ENCODE measurements around the gene SATB2. TPM values are rescaled to one million over a fixed set of nuclear protein-coding genes. Genes with fewer than 3 reads are reported as not detected.

The SATB2 gene
- polyA plus RNA-seq, 1 of the 3 experiments (the other 2 are of a cell fraction): 0.13 TPM

- no peak for TF ChIP-seq PBX3 (IDR thresholded peaks at IDR 0.05)
- TF ChIP-seq RFX5 (IDR thresholded peaks at IDR 0.05; ENCODE audit: low read length): no peak
- no peak for TF ChIP-seq TAF1 (IDR thresholded peaks at IDR 0.05; ENCODE audit: borderline replicate concordance, low read depth, low read length)
Observed at GRCh38 chr2:199329031-199329430, 128.7 kb downstream of the SATB2 start (continued).

- ChIA-PET POLR2A (no interaction called here), CTCF (no interaction called here)
- H3K27ac ChIP-seq (ENCODE audit: low read depth in 2 of 2, low read length in 1 of 2): no peak overlapping the region
Observed at GRCh38 chr2:199325881-199326280, 131.9 kb downstream of the SATB2 start.

GRCh38 chr2:199322151-199322550 is 135.6 kb downstream of the SATB2 start:
- TF ChIP-seq CTCF (IDR thresholded peaks at IDR 0.05) (no peak), EZH2phosphoT487 (IDR thresholded peaks at IDR 0.05; ENCODE audit: borderline replicate concordance, low read depth) (no peak), TCF12 (IDR thresholded peaks at IDR 0.05) (no peak)
- H3K4me2 ChIP-seq: no peak overlapping the region
- no peak for DNase-seq
- no peaks in the 10 kb centered on the region for H4K20me1 ChIP-seq (ENCODE audit: insufficient read depth)
- no peaks in the 10 kb centered on the region for H3K79me2 ChIP-seq (ENCODE audit: insufficient read depth)
- H3K9me2 ChIP-seq: no peaks in the 10 kb centered on the region
- no peak overlapping the region for H3K27ac ChIP-seq (ENCODE audit: low read depth in 2 of 2, low read length in 1 of 2)
- 7% methylated on average over 1 of the region's 1 CpG for WGBS (ENCODE audit: low lambda C conversion rate)
- POLR2A ChIA-PET: no interaction called here
- H3F3A ChIP-seq (replicated peaks; ENCODE audit: insufficient read depth): no peaks in the 10 kb centered on the region
- H3K9ac ChIP-seq: no peak overlapping the region
- H3K4me3 ChIP-seq (ENCODE audit: low read depth in 2 of 2, low read length in 1 of 2): no peak overlapping the region
- H3K36me3 ChIP-seq (replicated peaks in 1 of 2; ENCODE audit: control insufficient read depth in 1 of 2, insufficient read depth in 2 of 2, low read length in 1 of 2): no peaks in the 10 kb centered on the region
- no peaks in the 10 kb centered on the region for H3K4me1 ChIP-seq (ENCODE audit: control insufficient read depth in 1 of 2, insufficient read depth in 2 of 2, low read depth in 1 of 2, low read length in 1 of 2)
- H3K9me3 ChIP-seq: no peaks in the 10 kb centered on the region
- H2AFZ ChIP-seq (ENCODE audit: low read depth): no peak overlapping the region
- H3K27me3 ChIP-seq (ENCODE audit: insufficient read depth): no peaks in the 10 kb centered on the region
- CTCF ChIA-PET: no interaction called here

More at GRCh38 chr2:199325881-199326280, 131.9 kb downstream of the SATB2 start:
- Histone ChIP-seq H3K4me2 (no peak overlapping the region), H3K9me2 (no peaks in the 10 kb centered on the region), H3K9me3 (no peaks in the 10 kb centered on the region), H4K20me1 (ENCODE audit: insufficient read depth) (no peaks in the 10 kb centered on the region), H3F3A (replicated peaks; ENCODE audit: insufficient read depth) (no peaks in the 10 kb centered on the region), H3K79me2 (ENCODE audit: insufficient read depth) (no peaks in the 10 kb centered on the region), H3K9ac (no peak overlapping the region), H3K4me1 (ENCODE audit: control insufficient read depth in 1 of 2, insufficient read depth in 2 of 2, low read depth in 1 of 2, low read length in 1 of 2) (no peaks in the 10 kb centered on the region), H3K27me3 (ENCODE audit: insufficient read depth) (no peaks in the 10 kb centered on the region), H3K4me3 (ENCODE audit: low read depth in 2 of 2, low read length in 1 of 2) (no peak overlapping the region), H3K36me3 (replicated peaks in 1 of 2; ENCODE audit: control insufficient read depth in 1 of 2, insufficient read depth in 2 of 2, low read length in 1 of 2) (no peaks in the 10 kb centered on the region), H2AFZ (ENCODE audit: low read depth) (no peak overlapping the region)
- TF ChIP-seq MAX (IDR thresholded peaks at IDR 0.05; ENCODE audit: low read depth) (no peak), ELF1 (IDR thresholded peaks at IDR 0.05) (no peak), RXRA (IDR thresholded peaks at IDR 0.05; ENCODE audit: borderline replicate concordance, low read depth) (no peak), TAF1 (IDR thresholded peaks at IDR 0.05; ENCODE audit: borderline replicate concordance, low read depth, low read length) (no peak), YY1 (IDR thresholded peaks at IDR 0.05; ENCODE audit: low read depth) (no peak), IRF3 (IDR thresholded peaks at IDR 0.05; ENCODE audit: low read depth, low read length) (no peak), RAD21 (IDR thresholded peaks at IDR 0.05; ENCODE audit: low read length) (no peak), NRF1 (IDR thresholded peaks at IDR 0.05; ENCODE audit: low read depth, low read length) (no peak), TEAD4 (IDR thresholded peaks at IDR 0.05; ENCODE audit: borderline replicate concordance, insufficient read depth) (no peak), GABPA (IDR thresholded peaks at IDR 0.05; ENCODE audit: low read depth) (no peak), MXI1 (IDR thresholded peaks at IDR 0.05; ENCODE audit: low read depth, low read length) (no peak)
- 13% methylated on average over 1 of the region's 1 CpG for WGBS (ENCODE audit: low lambda C conversion rate)
- no peak for DNase-seq
